Glutamatergic neuron (in vitro differentiated cells): ENCODE data around the gene RPS27. TPM values are rescaled to one million over a fixed set of nuclear protein-coding genes. Genes with fewer than 3 reads are reported as not detected.

ENCODE experiments used
- DNase-seq: peaks from one replicate; pipeline ENCODE4 v3.0.0; 2022
- H3K27ac Mint-ChIP-seq: one replicate; pipeline ENCODE4 v1.8.0; 2020; ENCODE audit warnings: mild to moderate bottlenecking, mixed read lengths, inconsistent platforms; ENCODE audit not compliant: unreplicated experiment
- H3K27me3 Mint-ChIP-seq: one replicate; pipeline ENCODE4 v1.8.0; 2020; ENCODE audit warnings: mild to moderate bottlenecking, moderate library complexity, mixed read lengths, inconsistent platforms; ENCODE audit not compliant: unreplicated experiment
- H3K36me3 Mint-ChIP-seq: one replicate; pipeline ENCODE4 v1.8.0; 2020; ENCODE audit warnings: mild to moderate bottlenecking, mixed read lengths, inconsistent platforms; ENCODE audit not compliant: unreplicated experiment
- H3K4me1 Mint-ChIP-seq: one replicate; pipeline ENCODE4 v1.8.0; 2020; ENCODE audit warnings: mild to moderate bottlenecking, low read depth, mixed read lengths, inconsistent platforms; ENCODE audit not compliant: unreplicated experiment
- H3K4me3 Mint-ChIP-seq: one replicate; pipeline ENCODE4 v1.8.0; 2020; ENCODE audit warnings: mild to moderate bottlenecking, mixed read lengths, inconsistent platforms; ENCODE audit not compliant: unreplicated experiment
- H3K9me3 Mint-ChIP-seq: one replicate; pipeline ENCODE4 v1.8.0; 2020; ENCODE audit warnings: mild to moderate bottlenecking, moderate library complexity, mixed read lengths, inconsistent platforms; ENCODE audit not compliant: unreplicated experiment
- CTCF ChIP-seq: fragments of 200-600 bp; sonication (generic); IDR thresholded peaks from one replicate; pipeline ENCODE4 v1.5.0; 2021; ENCODE audit not compliant: partially characterized antibody, unreplicated experiment
- total RNA-seq: library from RNA; stranded (reverse); fragmentation: NEBNext Ultra II Directional; extraction: Animal tissue kit (Norgen Biotek cat#: 25700); gene quantifications from one replicate; pipeline ENCODE4 v1.2.1, GENCODE V29; 2021; ENCODE audit not compliant: unreplicated experiment

Gene RPS27
- total RNA-seq, 1 donor from 2014 or later = 881 TPM

GRCh38 chr1:153973071-153973470, 17.5 kb upstream of the RPS27 start:
- no peak for DNase-seq
- no peaks in the 10 kb centered on the region for H3K9me3 Mint-ChIP-seq
- peaks cover 4% of the 10 kb centered on the region for H3K27me3 Mint-ChIP-seq
- no peak overlapping the region for H3K4me3 Mint-ChIP-seq
- TF ChIP-seq CTCF = no peak
- H3K27ac Mint-ChIP-seq = no peak overlapping the region
- H3K4me1 Mint-ChIP-seq = peaks cover 5% of the 10 kb centered on the region
- H3K36me3 Mint-ChIP-seq = no peaks in the 10 kb centered on the region

- H3K4me3 Mint-ChIP-seq = no peak overlapping the region
- DNase-seq = no peak
- no peak for TF ChIP-seq CTCF
- peaks cover 1% of the 10 kb centered on the region for H3K4me1 Mint-ChIP-seq
- no peak overlapping the region for H3K27ac Mint-ChIP-seq
- H3K36me3 Mint-ChIP-seq = no peaks in the 10 kb centered on the region
- H3K9me3 Mint-ChIP-seq = no peaks in the 10 kb centered on the region
- H3K27me3 Mint-ChIP-seq = peaks cover 5% of the 10 kb centered on the region
Observed at GRCh38 chr1:153973525-153973924, 17.0 kb upstream of the RPS27 start.

- no peaks in the 10 kb centered on the region for H3K36me3 Mint-ChIP-seq
Observed at GRCh38 chr1:153976819-153977249, 13.7 kb upstream of the RPS27 start.

GRCh38 chr1:153977250-153978240, 13.0 kb upstream of the RPS27 start, which contains the start of gene JTB:
Gene JTB (minus strand): TSS chr1:153977674. CDS start chr1:153977252, 422 bp downstream.
- peak; percentile 89 for DNase-seq
- H3K4me1 Mint-ChIP-seq = no peaks in the 10 kb centered on the region
- H3K27ac Mint-ChIP-seq = peak within 1 kb of the TSS; percentile 96
- no peaks in the 10 kb centered on the region for H3K36me3 Mint-ChIP-seq
- H3K9me3 Mint-ChIP-seq = no peaks in the 10 kb centered on the region
- no peak for TF ChIP-seq CTCF
- peak within 1 kb of the TSS; percentile 96 for H3K4me3 Mint-ChIP-seq
- H3K27me3 Mint-ChIP-seq = peaks cover 5% of the 10 kb centered on the region

More at GRCh38 chr1:153976819-153977249, 13.7 kb upstream of the RPS27 start:
- TF ChIP-seq CTCF = no peak
- H3K4me1 Mint-ChIP-seq = no peaks in the 10 kb centered on the region
- H3K27me3 Mint-ChIP-seq = peaks cover 5% of the 10 kb centered on the region
- no peaks in the 10 kb centered on the region for H3K9me3 Mint-ChIP-seq
- H3K4me3 Mint-ChIP-seq = peak overlapping the region; percentile 86
- H3K27ac Mint-ChIP-seq = peak overlapping the region; percentile 86
- DNase-seq = no peak
